HepG2 (cell line): Measurements from ENCODE around the gene PARVB. TPM values are rescaled to one million over a fixed set of nuclear protein-coding genes. Genes with fewer than 3 reads are reported as not detected.

Source experiments
- ATAC-seq: fragments of 200-7000 bp; cut with Tn5 transposase; 3 replicates; pipeline ENCODE4 v1.9.1; 2020; ENCODE audit warnings: mild to moderate bottlenecking, moderate library complexity
- BruUV-seq: library from RNA; stranded (reverse); fragments of 400-500 nt; replicated peaks from 2 replicates; lab custom pipeline; 2021; lab: Mats Ljungman, UMichigan
- CTCF ChIA-PET: fragments of 300-600 bp; formaldehyde crosslinking; extraction: SDS; loops from one replicate; lab custom pipeline; 2021; ENCODE audit warnings: low total read pairs, inconsistent platforms, low intra/inter-chr PET ratio; lab: Yijun Ruan, JAX
- POLR2A ChIA-PET: fragments of 350-600 bp; sonication (Branson Sonifier 250); formaldehyde crosslinking; loops from one replicate; lab custom pipeline; 2020; ENCODE audit warnings: antibody characterized with exemption, inconsistent platforms; lab: Yijun Ruan, JAX
- DNase-seq: peaks from one replicate; pipeline ENCODE4 v3.0.0-alpha.2; 2015; ENCODE audit warnings: low spot score
- FAIRE-seq: peaks from 3 replicates; lab custom pipeline; 2011; peaks lifted over from hg19 to GRCh38; lab: Jason Lieb, UNC
- H2AFZ ChIP-seq: one replicate; pipeline ENCODE4 v1.6.1; 2011; ENCODE audit warnings: low read length, inconsistent platforms
- H3K27ac ChIP-seq: fragments of 300-600 bp; 3 replicates; pipeline ENCODE4 v1.8.0; 2011; ENCODE audit warnings: mixed run types, mild to moderate bottlenecking, mixed read lengths, low read length, inconsistent platforms; ENCODE audit not compliant: insufficient read depth; ENCODE audit errors: extremely low read length
- H3K27me3 ChIP-seq, 2 experiments: fragments of 200-600 bp in 1 of 2; 2 replicates in 1 of 2; 3 replicates in 1 of 2; pipeline versions ENCODE4 v1.6.0 to v1.8.0; 2011; ENCODE audit warnings: low read length in 2 of 2, mild to moderate bottlenecking in 2 of 2, moderate library complexity in 2 of 2, inconsistent platforms in 1 of 2; ENCODE audit not compliant: insufficient read depth in 2 of 2, control insufficient read depth in 1 of 2
- H3K36me3 ChIP-seq, 2 experiments: fragments of 200-600 bp in 1 of 2; replicated peaks in 1 of 2; 2 replicates in 1 of 2; 3 replicates in 1 of 2; pipeline versions ENCODE4 v1.5.1 to v1.8.0; 2011; ENCODE audit warnings: low read length in 2 of 2, inconsistent platforms in 1 of 2; ENCODE audit not compliant: insufficient read depth in 2 of 2, control insufficient read depth in 1 of 2
- H3K4me1 ChIP-seq: 2 replicates; pipeline ENCODE4 v1.5.1; 2012; ENCODE audit warnings: low read length, inconsistent platforms; ENCODE audit not compliant: insufficient read depth
- H3K4me2 ChIP-seq: 2 replicates; pipeline ENCODE4 v1.6.0; 2011; ENCODE audit warnings: low read depth, low read length, inconsistent platforms
- H3K4me3 ChIP-seq, 3 experiments: fragments of 200-600 bp in 1 of 3; sonication (generic), shearing (Covaris generic) in 1 of 3; replicated peaks in 1 of 3; 2 replicates each; pipeline ENCODE4 v1.5.1; 2011 to 2016; ENCODE audit warnings: low read length in 3 of 3, inconsistent platforms in 2 of 3, low read depth in 2 of 3, mild to moderate bottlenecking in 2 of 3, control low read depth in 1 of 3, mixed read lengths in 1 of 3; ENCODE audit not compliant: insufficient read depth in 1 of 3
- H3K79me2 ChIP-seq: one replicate; pipeline ENCODE4 v1.6.1; 2011; ENCODE audit warnings: low read length, inconsistent platforms; ENCODE audit not compliant: insufficient read depth
- H3K9ac ChIP-seq: 2 replicates; pipeline ENCODE4 v1.6.0; 2011; ENCODE audit warnings: mild to moderate bottlenecking, low read depth, low read length, inconsistent platforms; ENCODE audit not compliant: insufficient read depth
- H3K9me3 ChIP-seq: 2 replicates; pipeline ENCODE4 v1.5.1; 2012; ENCODE audit warnings: mild to moderate bottlenecking, low read length
- H4K20me1 ChIP-seq: 2 replicates; pipeline ENCODE4 v1.6.0; 2011; ENCODE audit warnings: inconsistent platforms, mild to moderate bottlenecking, low read length, moderate library complexity; ENCODE audit not compliant: insufficient read depth
- DMTF1 ChIP-seq: sonication (generic); formaldehyde crosslinking; IDR thresholded peaks from 2 replicates; pipeline ENCODE4 v1.4.0; 2020; ENCODE audit warnings: mild to moderate bottlenecking, missing genetic modification reagents
- DPF2 ChIP-seq: sonication (generic); formaldehyde crosslinking; IDR thresholded peaks from 2 replicates; pipeline ENCODE4 v1.4.0; 2020; ENCODE audit warnings: mild to moderate bottlenecking, low read depth, missing genetic modification reagents, borderline replicate concordance
- FOXC1 ChIP-seq: sonication (generic); formaldehyde crosslinking; IDR thresholded peaks from 2 replicates; pipeline ENCODE4 v1.8.0; 2022; ENCODE audit warnings: mild to moderate bottlenecking, missing genetic modification reagents, borderline replicate concordance
- MTA3 ChIP-seq: sonication (generic); formaldehyde crosslinking; IDR thresholded peaks from 2 replicates; pipeline ENCODE4 v1.4.0; 2020; ENCODE audit warnings: missing genetic modification reagents
- MYC ChIP-seq: sonication (generic); formaldehyde crosslinking; IDR thresholded peaks from 2 replicates; pipeline ENCODE4 v1.9.0; 2021; ENCODE audit warnings: missing genetic modification reagents, borderline replicate concordance
- POLR2AphosphoS5 ChIP-seq: IDR thresholded peaks from 2 replicates; pipeline ENCODE4 v1.6.1; 2012; ENCODE audit warnings: low read depth, low read length
- REPIN1 ChIP-seq: sonication (generic); formaldehyde crosslinking; IDR thresholded peaks from 2 replicates; pipeline ENCODE4 v1.8.0; 2022; ENCODE audit warnings: missing genetic modification reagents, low read depth, mild to moderate bottlenecking, borderline replicate concordance
- SMARCC2 ChIP-seq: fragments of 450-650 bp; IDR thresholded peaks from 2 replicates; pipeline ENCODE4 v1.6.1; 2017; ENCODE audit warnings: antibody characterized with exemption, mild to moderate bottlenecking
- SP5 ChIP-seq: IDR thresholded peaks from 2 replicates; pipeline ENCODE4 v1.6.1; 2016; ENCODE audit warnings: low read depth, borderline replicate concordance
- THYN1 ChIP-seq: sonication (generic); formaldehyde crosslinking; IDR thresholded peaks from 2 replicates; pipeline ENCODE4 v1.8.1; 2023; ENCODE audit warnings: low read depth, mild to moderate bottlenecking, moderate library complexity, missing genetic modification reagents, borderline replicate concordance
- ZBTB3 ChIP-seq: sonication (generic); formaldehyde crosslinking; IDR thresholded peaks from 2 replicates; pipeline ENCODE4 v1.4.0; 2020; ENCODE audit warnings: low read depth, mild to moderate bottlenecking, moderate library complexity, missing genetic modification reagents, borderline replicate concordance
- ZNF350 ChIP-seq: sonication (generic); formaldehyde crosslinking; IDR thresholded peaks from 2 replicates; pipeline ENCODE4 v1.4.0; 2020; ENCODE audit warnings: mild to moderate bottlenecking, low read depth, missing genetic modification reagents, borderline replicate concordance
- ZNF687 ChIP-seq: sonication (generic); formaldehyde crosslinking; IDR thresholded peaks from 2 replicates; pipeline ENCODE4 v1.5.1; 2020; ENCODE audit warnings: mild to moderate bottlenecking, missing genetic modification reagents, moderate library complexity
- WGBS: methylation state at CpG from one replicate; pipeline ENCODE4 v1.1.6; 2017; ENCODE audit warnings: low lambda C conversion rate; 5-methylcytosine and 5-hydroxymethylcytosine counted together
- in situ Hi-C: cut with HindIII; loops from 2 replicates; pipeline ENCODE4 v1.10.0; 2017; ENCODE audit warnings: low pct_unique_long_range_greater_than_20kb; ENCODE audit not compliant: extremely low pct_ligation_motif_present
- intact Hi-C: fragments of 100-400 bp; cut with micrococcal nuclease; formaldehyde crosslinking; loops from one replicate; pipeline ENCODE4 v1.10.0; 2022; ENCODE audit not compliant: unreplicated experiment
- polyA plus RNA-seq, 8 experiments: library from polyadenylated mRNA; depleted of rRNA in 3 of 8; stranded (reverse) in 7 of 8; unstranded in 1 of 8; fragments of >200 nt; fragmentation: Illumina TruSeq in 4 of 8; extraction: Trizol in 4 of 8; gene quantifications; 2 replicates each; pipeline versions ENCODE4 v1.2.1 to v1.2.3, GENCODE V29; 2011 to 2016; ENCODE audit warnings: low read depth in 4 of 8, missing spikeins in 1 of 8, mixed read lengths in 1 of 8; ENCODE audit not compliant: insufficient read depth in 1 of 8
- total RNA-seq, 5 experiments: library from RNA; depleted of rRNA; stranded (reverse); fragments of >200 nt; fragmentation: Illumina TruSeq; extraction: Trizol; gene quantifications; 2 replicates each; pipeline ENCODE4 v1.2.3, GENCODE V29; 2016; ENCODE audit warnings: low read depth in 1 of 5
- TF ChIP-seq, protein P1 (sequence below): sonication (generic); formaldehyde crosslinking; IDR thresholded peaks from 2 replicates; pipeline ENCODE4 v1.5.0; 2020; ENCODE audit warnings: mild to moderate bottlenecking, missing genetic modification reagents
- TF ChIP-seq, protein P2 (sequence below): fragments of 450-650 bp; IDR thresholded peaks from 2 replicates; pipeline ENCODE4 v1.6.1; 2017

The PARVB gene
- total and polyA plus RNA-seq, 2 of the 13 experiments (the other 11 are each of a cell fraction or from before 2014, with no cell fraction given) = 0.11 to 0.15 TPM

DNA sequence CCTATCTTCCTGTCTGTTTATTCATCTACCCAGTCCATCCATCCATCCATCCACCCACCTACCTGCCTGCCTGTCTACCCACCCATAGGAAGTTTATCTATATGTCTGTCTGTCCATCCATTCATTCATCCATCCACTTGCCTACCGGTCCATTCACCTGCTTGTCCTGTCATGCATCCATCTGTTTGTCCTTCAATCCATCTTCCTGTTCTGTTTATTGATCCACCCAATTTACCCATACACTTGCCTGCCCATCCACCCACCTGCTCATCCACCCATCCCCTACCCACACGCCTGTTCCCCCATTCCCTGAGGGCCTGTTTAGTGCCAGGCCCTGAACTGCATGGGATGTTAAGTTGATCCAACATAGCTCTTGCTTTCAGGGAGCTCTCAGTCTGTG, 175.1 kb downstream of the PARVB start (continued):
- TF ChIP-seq ZNF350 (CRISPR knock-in tag) (no peak), DPF2 (CRISPR knock-in tag) (no peak), ZBTB3 (CRISPR knock-in tag) (no peak), SP5 (CRISPR knock-in tag) (no peak), POLR2AphosphoS5 (no peak)

GRCh38 chr22:44199866-44200265, 175.8 kb downstream of the PARVB start:
- Histone ChIP-seq H3K9me3 (no peaks in the 10 kb centered on the region), H2AFZ (no peak overlapping the region), H3K79me2 (no peaks in the 10 kb centered on the region), H3K4me3 (no peak overlapping the region), H3K4me1 (no peaks in the 10 kb centered on the region), H3K4me2 (no peak overlapping the region), H3K9ac (no peak overlapping the region), H3K36me3 (no peaks in the 10 kb centered on the region), H4K20me1 (no peaks in the 10 kb centered on the region), H3K27ac (no peak overlapping the region), H3K27me3 (peaks cover 5 to 35% of the 10 kb centered on the region in 2 experiments; a peak in 4 of 5 replicates)
- intact Hi-C loops = no loop called here
- WGBS = 0% methylated on average over 4 of the region's 5 CpGs
- DNase-seq (no peak), FAIRE-seq (no peak), ATAC-seq (no peak)
- no TSS peak for BruUV-seq
- ChIA-PET POLR2A (no interaction called here), CTCF (no interaction called here)
- in situ Hi-C loops = no loop called here
- TF ChIP-seq MTA3 (CRISPR knock-in tag) = no peak
- no peak for TF ChIP-seq THYN1 (CRISPR knock-in tag)
- TF ChIP-seq FOXC1 (CRISPR knock-in tag) = no peak
- no peak for TF ChIP-seq MYC
- TF ChIP-seq REPIN1 (CRISPR knock-in tag) = no peak
- TF ChIP-seq SMARCC2 = no peak
- TF ChIP-seq ZNF687 (CRISPR knock-in tag) = no peak
- no peak for TF ChIP-seq DMTF1 (CRISPR knock-in tag)
- TF ChIP-seq, protein P1, sequence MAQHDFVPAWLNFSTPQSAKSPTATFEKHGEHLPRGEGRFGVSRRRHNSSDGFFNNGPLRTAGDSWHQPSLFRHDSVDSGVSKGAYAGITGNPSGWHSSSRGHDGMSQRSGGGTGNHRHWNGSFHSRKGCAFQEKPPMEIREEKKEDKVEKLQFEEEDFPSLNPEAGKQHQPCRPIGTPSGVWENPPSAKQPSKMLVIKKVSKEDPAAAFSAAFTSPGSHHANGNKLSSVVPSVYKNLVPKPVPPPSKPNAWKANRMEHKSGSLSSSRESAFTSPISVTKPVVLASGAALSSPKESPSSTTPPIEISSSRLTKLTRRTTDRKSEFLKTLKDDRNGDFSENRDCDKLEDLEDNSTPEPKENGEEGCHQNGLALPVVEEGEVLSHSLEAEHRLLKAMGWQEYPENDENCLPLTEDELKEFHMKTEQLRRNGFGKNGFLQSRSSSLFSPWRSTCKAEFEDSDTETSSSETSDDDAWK (CRISPR knock-in tag) = no peak
- TF ChIP-seq, protein P2, sequence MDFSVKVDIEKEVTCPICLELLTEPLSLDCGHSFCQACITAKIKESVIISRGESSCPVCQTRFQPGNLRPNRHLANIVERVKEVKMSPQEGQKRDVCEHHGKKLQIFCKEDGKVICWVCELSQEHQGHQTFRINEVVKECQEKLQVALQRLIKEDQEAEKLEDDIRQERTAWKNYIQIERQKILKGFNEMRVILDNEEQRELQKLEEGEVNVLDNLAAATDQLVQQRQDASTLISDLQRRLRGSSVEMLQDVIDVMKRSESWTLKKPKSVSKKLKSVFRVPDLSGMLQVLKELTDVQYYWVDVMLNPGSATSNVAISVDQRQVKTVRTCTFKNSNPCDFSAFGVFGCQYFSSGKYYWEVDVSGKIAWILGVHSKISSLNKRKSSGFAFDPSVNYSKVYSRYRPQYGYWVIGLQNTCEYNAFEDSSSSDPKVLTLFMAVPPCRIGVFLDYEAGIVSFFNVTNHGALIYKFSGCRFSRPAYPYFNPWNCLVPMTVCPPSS = no peak
